Effector CD8-positive, alpha-beta T cell (primary cell): ENCODE results near the gene CNPPD1.

Experiments
- DNase-seq: peaks from one replicate; lab custom pipeline; 2025; lab: John Stamatoyannopoulos, UW

The CNPPD1 gene

DNA sequence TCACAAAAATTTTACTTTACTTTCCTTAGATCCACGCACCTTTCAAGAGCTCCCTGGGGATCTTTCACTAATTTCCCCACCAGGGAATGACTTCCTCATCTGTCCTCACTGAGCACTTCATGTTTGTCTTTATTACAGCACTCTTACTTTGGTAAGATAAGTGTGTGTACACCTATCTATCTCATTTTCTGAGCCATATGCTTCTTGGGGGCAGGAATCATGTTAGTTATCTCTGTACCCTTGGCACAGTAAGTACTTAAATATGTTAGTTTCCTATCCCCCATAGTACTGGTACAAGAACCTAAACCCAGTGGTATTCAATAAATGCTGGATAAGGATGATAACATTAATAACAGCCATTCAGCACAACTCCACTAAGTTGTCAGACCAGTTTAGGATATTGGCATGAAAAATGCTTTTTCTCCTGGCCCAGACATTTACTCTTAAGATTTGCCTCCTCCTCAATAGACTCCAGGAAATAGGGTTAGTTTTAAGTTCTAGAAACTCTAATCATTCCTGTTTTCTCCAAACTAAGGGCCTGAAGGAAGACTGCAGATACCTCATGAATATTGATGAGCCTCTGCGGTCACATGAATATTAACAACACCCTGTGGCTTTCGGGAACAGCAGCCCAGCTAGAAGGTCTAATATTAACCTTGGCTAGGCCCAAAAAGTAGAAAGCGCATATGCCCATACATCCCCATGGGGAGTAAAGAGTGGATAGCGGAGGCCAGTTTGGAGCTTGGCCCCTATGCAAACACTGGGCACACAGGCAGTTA, 54.3 kb downstream of the CNPPD1 start:
- no peak for DNase-seq
